Renal cortex interstitium (tissue), 11 donors: ENCODE results near the gene GALNT2. TPM values are rescaled to one million over a fixed set of nuclear protein-coding genes. Genes with fewer than 3 reads are reported as not detected.

Experiments used
- DNase-seq, 11 donors: peaks; one replicate each; pipeline ENCODE4 v3.0.0-alpha.2; 2013; ENCODE audit warnings: low read depth in 9 of 11, low spot score in 4 of 11; ENCODE audit errors: extremely low read depth in 1 of 11
- polyA plus RNA-seq, 3 donors: library from polyadenylated mRNA; unstranded; fragments of 120-200 nt; gene quantifications; one replicate each; pipeline ENCODE4 v1.2.1, GENCODE V29; 2013; ENCODE audit not compliant: insufficient read length in 3 of 3

Gene GALNT2
- polyA plus RNA-seq, 3 donors = 57.1 to 65.1 (median 59.2) TPM

- peak in 4 of 11 donors; percentile 26 to 37 (median 28) for DNase-seq
These were observed 407 bp downstream of the GALNT2 start for GRCh38 chr1:230067419-230067870.

DNA sequence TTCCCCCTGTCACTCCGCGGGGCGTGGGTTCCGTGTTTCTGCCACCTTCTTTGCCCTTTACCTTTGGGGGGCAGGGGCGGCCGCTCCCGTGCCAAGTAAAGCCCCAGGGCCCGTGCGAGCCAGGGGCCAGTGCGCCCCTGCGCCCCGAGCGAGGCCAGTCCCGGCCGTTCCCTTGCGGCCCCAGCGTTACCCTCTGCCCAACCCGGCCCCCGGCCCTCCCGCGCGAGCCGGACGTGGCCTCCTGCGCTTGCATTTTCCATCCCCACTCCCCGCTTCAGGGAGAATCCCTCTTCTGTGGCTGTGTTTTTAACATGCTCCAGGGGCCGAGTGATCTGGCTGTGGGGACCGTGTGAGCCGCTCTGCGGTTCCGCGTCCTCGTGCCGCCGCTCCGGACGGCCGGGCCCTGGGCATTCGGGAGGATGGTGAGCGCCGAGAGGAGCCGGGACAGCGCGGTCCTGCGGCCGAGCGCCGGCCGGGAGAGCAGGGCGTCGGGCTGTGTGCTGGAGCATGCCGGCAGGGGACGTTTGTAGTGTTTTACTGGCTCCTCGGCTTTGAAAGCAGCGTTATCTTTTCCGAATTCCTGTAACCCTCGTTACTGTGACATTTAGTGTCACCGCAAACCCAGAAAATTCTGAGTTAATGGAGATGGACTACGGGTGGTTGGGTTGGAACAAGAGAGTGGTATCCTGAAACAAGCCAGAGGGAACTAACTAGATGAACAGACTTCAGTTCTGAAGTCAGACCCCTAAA is 1.0 kb downstream of the GALNT2 start:
- peak in 4 of 11 donors; percentile 20 to 26 (median 22) for DNase-seq

- DNase-seq = no peak
These were observed 1.5 kb downstream of the GALNT2 start for GRCh38 chr1:230068621-230068873.

- no peak for DNase-seq
These were observed 2.1 kb downstream of the GALNT2 start for GRCh38 chr1:230068952-230069684.

- DNase-seq = no peak
These were observed 2.8 kb downstream of the GALNT2 start for GRCh38 chr1:230069796-230070195.

DNA sequence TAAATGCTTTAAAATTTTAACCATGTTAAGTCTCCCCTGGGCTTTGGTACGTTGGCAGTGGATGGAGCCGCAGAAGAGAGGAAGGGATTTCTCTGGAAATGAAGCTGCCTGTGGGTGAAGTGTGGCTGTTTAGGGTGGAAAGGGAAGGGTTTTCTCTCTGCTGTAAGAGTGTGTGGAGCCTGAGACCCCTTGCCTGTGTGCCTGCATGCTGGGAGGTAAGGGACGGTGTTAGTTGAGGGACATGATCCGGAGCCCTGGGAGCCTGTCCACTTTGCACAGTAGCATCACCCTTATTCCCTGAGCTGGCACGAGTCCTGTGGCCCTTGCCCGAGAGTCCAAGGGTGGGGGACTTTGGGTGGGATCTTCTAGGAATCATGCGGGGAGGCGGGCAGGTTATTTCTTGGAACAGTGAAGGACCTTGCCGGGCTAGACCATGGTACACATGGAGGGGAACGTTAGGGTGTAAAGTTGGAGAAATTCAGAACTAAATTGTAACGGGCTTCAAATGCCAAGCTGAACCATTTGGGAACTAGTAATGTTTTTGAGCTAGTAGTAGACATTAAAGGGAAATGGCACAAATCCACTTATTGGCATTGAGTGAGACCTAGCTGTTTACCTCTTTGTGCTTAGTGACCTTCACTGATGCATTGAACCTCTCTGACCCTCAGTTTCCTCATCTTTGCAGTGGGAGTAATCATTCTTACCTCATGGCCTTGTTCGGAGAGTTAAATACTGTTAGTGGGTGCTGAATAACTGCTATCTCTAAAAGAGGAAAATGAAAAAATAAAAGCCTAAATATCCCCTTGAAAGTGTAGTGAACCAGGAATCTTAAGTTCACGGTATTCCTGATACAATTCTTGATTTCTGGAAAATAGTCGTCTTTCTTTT is 3.5 kb downstream of the GALNT2 start:
- DNase-seq = no peak

GRCh38 chr1:230071316-230071715 is 4.3 kb downstream of the GALNT2 start:
- DNase-seq = no peak

GRCh38 chr1:230072296-230072695 is 5.3 kb downstream of the GALNT2 start:
- no peak for DNase-seq

- DNase-seq = no peak
These were observed 5.8 kb downstream of the GALNT2 start for GRCh38 chr1:230072866-230073265.

GRCh38 chr1:230073371-230074035 is 6.5 kb downstream of the GALNT2 start:
- no peak for DNase-seq

DNA sequence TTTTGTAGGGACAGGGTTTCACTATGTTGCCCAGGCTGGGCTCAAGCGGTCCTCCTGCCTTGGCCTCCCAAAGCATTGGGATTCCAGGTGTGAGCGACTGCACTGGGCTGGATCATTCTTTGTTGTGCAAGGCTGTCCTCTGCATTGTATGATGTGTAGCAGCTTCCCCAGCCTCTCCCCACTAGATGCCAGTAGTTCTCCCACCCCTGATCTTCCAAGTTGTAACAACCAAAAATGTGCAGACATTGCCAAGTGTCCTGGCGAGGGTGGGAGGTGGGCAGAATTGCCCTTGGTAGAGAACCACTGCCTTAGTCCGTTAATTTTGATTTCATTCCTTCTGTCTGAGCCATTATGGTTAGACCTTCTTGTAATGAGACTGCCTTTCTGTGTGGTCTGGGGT is 7.2 kb downstream of the GALNT2 start:
- DNase-seq = no peak

GRCh38 chr1:230074762-230075161 is 7.7 kb downstream of the GALNT2 start:
- no peak for DNase-seq

GRCh38 chr1:230076121-230076520 is 9.1 kb downstream of the GALNT2 start:
- no peak for DNase-seq

DNA sequence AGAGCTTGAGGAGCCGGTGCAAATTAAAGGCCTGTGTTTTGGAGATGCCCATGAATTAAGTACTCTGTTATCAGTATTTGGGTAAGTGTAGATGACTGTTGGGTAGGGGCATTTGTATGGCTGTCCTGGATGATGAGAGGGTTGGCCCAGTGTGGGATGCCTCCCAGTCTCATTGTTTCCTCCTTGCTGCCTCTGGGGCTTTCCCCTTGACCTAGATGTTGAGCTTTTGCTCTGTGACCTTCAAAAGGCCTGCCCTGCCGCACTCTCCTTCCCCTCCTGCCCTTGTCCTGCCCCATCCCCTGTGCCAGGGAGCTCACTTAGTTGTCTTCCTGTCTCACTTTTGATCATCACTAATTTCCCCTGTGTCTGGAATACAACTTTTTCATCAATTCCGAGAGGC is 10.0 kb downstream of the GALNT2 start:
- no peak for DNase-seq

- DNase-seq = no peak
These were observed 10.6 kb downstream of the GALNT2 start for GRCh38 chr1:230077436-230078213.

- no peak for DNase-seq
These were observed 12.4 kb downstream of the GALNT2 start for GRCh38 chr1:230079199-230080024.

- DNase-seq = no peak
These were observed 13.8 kb downstream of the GALNT2 start for GRCh38 chr1:230080822-230081221.

GRCh38 chr1:230081751-230082150 is 14.7 kb downstream of the GALNT2 start:
- no peak for DNase-seq
